Measurements from ENCODE around the gene RNF112. TPM values are rescaled to one million over a fixed set of nuclear protein-coding genes. Genes with fewer than 3 reads are reported as not detected.

The RNF112 gene
- total RNA-seq, 1 experiment from 2014 or later: 0.09 TPM

DNA sequence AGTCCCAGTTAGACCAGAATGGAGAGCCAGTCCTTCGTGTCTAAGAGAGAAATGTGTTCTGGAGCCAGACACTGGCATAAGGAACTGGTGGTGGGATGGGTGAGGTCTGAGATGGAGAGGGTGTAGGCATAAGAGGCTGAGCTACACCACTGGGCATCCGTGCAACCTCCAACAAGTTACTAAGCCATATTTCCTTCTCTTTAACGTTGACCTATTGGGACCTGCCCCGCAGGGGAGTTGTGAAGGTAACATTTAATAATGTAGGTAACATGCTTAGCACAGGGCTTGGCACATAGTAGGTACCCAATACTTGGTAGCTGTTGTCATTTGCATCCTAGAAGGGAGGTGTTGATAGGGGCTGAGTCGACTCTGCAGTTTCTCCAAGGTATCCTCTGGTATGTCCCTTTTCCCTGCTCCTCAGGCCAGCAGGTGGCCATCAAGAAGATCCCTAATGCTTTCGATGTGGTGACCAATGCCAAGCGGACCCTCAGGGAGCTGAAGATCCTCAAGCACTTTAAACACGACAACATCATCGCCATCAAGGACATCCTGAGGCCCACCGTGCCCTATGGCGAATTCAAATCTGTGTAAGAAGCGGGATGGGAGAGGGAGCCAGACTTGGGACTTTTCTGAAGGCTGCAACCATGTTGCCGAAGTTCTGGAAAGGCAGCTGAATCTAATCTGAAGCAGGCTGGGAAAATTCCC is 31.5 kb upstream of the RNF112 start:
- Histone ChIP-seq H3K4me3 (ENCODE audit: low read depth, low read length, poor library complexity, severe bottlenecking) (peak overlapping the region; percentile 68), H3K27ac (ENCODE audit: low read depth, low read length, poor library complexity, severe bottlenecking) (peak overlapping the region; percentile 94), H3K27me3 (replicated peaks; ENCODE audit: insufficient read depth, low read depth, low read length, poor library complexity) (no peaks in the 10 kb centered on the region), H3K36me3 (ENCODE audit: insufficient read depth, low read length, poor library complexity, severe bottlenecking) (peaks cover 48% of the 10 kb centered on the region), H3K4me1 (ENCODE audit: insufficient read depth, low read length, poor library complexity, severe bottlenecking) (peaks cover 15% of the 10 kb centered on the region), H3K9me3 (ENCODE audit: low read depth, low read length, poor library complexity, severe bottlenecking) (no peaks in the 10 kb centered on the region)
- ChIA-PET POLR2A (ENCODE audit: low non-redundant PET) (no interaction called here), CTCF (no interaction called here)
- no TSS peak for BruUV-seq (replicated peaks)
- TF ChIP-seq EZH2 (IDR thresholded peaks at IDR 0.05; ENCODE audit: borderline replicate concordance, low read depth, low read length, poor library complexity, severe bottlenecking): no peak
- TF ChIP-seq, protein P1, sequence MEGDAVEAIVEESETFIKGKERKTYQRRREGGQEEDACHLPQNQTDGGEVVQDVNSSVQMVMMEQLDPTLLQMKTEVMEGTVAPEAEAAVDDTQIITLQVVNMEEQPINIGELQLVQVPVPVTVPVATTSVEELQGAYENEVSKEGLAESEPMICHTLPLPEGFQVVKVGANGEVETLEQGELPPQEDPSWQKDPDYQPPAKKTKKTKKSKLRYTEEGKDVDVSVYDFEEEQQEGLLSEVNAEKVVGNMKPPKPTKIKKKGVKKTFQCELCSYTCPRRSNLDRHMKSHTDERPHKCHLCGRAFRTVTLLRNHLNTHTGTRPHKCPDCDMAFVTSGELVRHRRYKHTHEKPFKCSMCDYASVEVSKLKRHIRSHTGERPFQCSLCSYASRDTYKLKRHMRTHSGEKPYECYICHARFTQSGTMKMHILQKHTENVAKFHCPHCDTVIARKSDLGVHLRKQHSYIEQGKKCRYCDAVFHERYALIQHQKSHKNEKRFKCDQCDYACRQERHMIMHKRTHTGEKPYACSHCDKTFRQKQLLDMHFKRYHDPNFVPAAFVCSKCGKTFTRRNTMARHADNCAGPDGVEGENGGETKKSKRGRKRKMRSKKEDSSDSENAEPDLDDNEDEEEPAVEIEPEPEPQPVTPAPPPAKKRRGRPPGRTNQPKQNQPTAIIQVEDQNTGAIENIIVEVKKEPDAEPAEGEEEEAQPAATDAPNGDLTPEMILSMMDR (conservative IDR thresholded peaks at IDR 0.05; ENCODE audit: low read depth, low read length): no peak
- no peak for DNase-seq (ENCODE audit: low spot score)
- intact Hi-C loops (cut with micrococcal nuclease; ENCODE audit: unreplicated experiment): loop anchor here (5.0 kb wide), 1 partner anchor 68 kb away; no protein-coding TSS in a partner anchor

DNA sequence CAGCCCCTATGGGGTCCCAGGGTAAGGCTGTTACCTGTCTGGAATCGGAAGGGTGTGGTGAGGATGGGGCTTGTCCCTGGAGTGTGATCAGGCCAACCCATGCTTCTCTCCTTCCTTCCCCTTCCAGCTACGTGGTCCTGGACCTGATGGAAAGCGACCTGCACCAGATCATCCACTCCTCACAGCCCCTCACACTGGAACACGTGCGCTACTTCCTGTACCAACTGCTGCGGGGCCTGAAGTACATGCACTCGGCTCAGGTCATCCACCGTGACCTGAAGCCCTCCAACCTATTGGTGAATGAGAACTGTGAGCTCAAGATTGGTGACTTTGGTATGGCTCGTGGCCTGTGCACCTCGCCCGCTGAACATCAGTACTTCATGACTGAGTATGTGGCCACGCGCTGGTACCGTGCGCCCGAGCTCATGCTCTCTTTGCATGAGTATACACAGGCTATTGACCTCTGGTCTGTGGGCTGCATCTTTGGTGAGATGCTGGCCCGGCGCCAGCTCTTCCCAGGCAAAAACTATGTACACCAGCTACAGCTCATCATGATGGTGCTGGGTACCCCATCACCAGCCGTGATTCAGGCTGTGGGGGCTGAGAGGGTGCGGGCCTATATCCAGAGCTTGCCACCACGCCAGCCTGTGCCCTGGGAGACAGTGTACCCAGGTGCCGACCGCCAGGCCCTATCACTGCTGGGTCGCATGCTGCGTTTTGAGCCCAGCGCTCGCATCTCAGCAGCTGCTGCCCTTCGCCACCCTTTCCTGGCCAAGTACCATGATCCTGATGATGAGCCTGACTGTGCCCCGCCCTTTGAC is 30.3 kb upstream of the RNF112 start:
- CTCF ChIA-PET: no interaction called here

DNA sequence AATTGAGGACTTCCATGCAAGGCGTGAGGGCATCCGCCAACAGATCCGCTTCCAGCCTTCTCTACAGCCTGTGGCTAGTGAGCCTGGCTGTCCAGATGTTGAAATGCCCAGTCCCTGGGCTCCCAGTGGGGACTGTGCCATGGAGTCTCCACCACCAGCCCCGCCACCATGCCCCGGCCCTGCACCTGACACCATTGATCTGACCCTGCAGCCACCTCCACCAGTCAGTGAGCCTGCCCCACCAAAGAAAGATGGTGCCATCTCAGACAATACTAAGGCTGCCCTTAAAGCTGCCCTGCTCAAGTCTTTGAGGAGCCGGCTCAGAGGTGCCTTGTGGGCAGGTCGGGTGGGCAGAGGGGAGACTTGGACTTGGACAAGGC is 29.7 kb upstream of the RNF112 start:
- no peak overlapping the region for H3K27ac ChIP-seq (ENCODE audit: low read depth, low read length, poor library complexity, severe bottlenecking)
- intact Hi-C loops (cut with micrococcal nuclease; ENCODE audit: unreplicated experiment): no loop called here
- BruUV-seq (replicated peaks): no TSS peak
- H3K36me3 ChIP-seq (ENCODE audit: insufficient read depth, low read length, poor library complexity, severe bottlenecking): peaks cover 58% of the 10 kb centered on the region
- no peak overlapping the region for H3K4me3 ChIP-seq (ENCODE audit: low read depth, low read length, poor library complexity, severe bottlenecking)
- H3K4me1 ChIP-seq (ENCODE audit: insufficient read depth, low read length, poor library complexity, severe bottlenecking): peaks cover 33% of the 10 kb centered on the region
- no peak for DNase-seq (ENCODE audit: low spot score)
- H3K27me3 ChIP-seq (replicated peaks; ENCODE audit: insufficient read depth, low read depth, low read length, poor library complexity): no peaks in the 10 kb centered on the region
- POLR2A ChIA-PET (ENCODE audit: low non-redundant PET): no interaction called here
- no peaks in the 10 kb centered on the region for H3K9me3 ChIP-seq (ENCODE audit: low read depth, low read length, poor library complexity, severe bottlenecking)
- CTCF ChIA-PET: no interaction called here
- TF ChIP-seq, protein P1 (conservative IDR thresholded peaks at IDR 0.05; ENCODE audit: low read depth, low read length): no peak
- TF ChIP-seq EZH2 (IDR thresholded peaks at IDR 0.05; ENCODE audit: borderline replicate concordance, low read depth, low read length, poor library complexity, severe bottlenecking): no peak

More for the DNA sequence above, 30.3 kb upstream of the RNF112 start:
- peaks cover 53% of the 10 kb centered on the region for H3K36me3 ChIP-seq (ENCODE audit: insufficient read depth, low read length, poor library complexity, severe bottlenecking)
- H3K9me3 ChIP-seq (ENCODE audit: low read depth, low read length, poor library complexity, severe bottlenecking): no peaks in the 10 kb centered on the region
- H3K27ac ChIP-seq (ENCODE audit: low read depth, low read length, poor library complexity, severe bottlenecking): no peak overlapping the region
- H3K4me1 ChIP-seq (ENCODE audit: insufficient read depth, low read length, poor library complexity, severe bottlenecking): peaks cover 27% of the 10 kb centered on the region
- no peaks in the 10 kb centered on the region for H3K27me3 ChIP-seq (replicated peaks; ENCODE audit: insufficient read depth, low read depth, low read length, poor library complexity)
- TF ChIP-seq EZH2 (IDR thresholded peaks at IDR 0.05; ENCODE audit: borderline replicate concordance, low read depth, low read length, poor library complexity, severe bottlenecking): no peak
- TF ChIP-seq, protein P1 (conservative IDR thresholded peaks at IDR 0.05; ENCODE audit: low read depth, low read length): no peak
- intact Hi-C loops (cut with micrococcal nuclease; ENCODE audit: unreplicated experiment): no loop called here
- no peak for DNase-seq (ENCODE audit: low spot score)
- no peak overlapping the region for H3K4me3 ChIP-seq (ENCODE audit: low read depth, low read length, poor library complexity, severe bottlenecking)
- POLR2A ChIA-PET (ENCODE audit: low non-redundant PET): interaction anchor here (0.5 kb wide), 1 partner anchor 15 kb away, joined by 4 read pairs; no protein-coding TSS in a partner anchor
- BruUV-seq (replicated peaks): no TSS peak

All from A673 (cell line).